Right lobe of liver (tissue), 6 donors: ENCODE measurements around the gene ADGRV1. TPM values are rescaled to one million over a fixed set of nuclear protein-coding genes. Genes with fewer than 3 reads are reported as not detected.

Experiments
- ATAC-seq, 4 donors: fragments of 200-7000 bp; cut with Tn5 transposase; one replicate each; pipeline ENCODE4 v1.9.1; 2020; ENCODE audit warnings: mild to moderate bottlenecking in 4 of 4, moderate library complexity in 4 of 4
- DNase-seq, 3 donors: peaks; one replicate each; pipeline ENCODE4 v3.0.0-alpha.2; 2020
- H3K27ac ChIP-seq, 3 donors: fragments of 200-600 bp; one replicate each; pipeline ENCODE4 v1.8.0; 2022
- H3K27me3 ChIP-seq, 2 donors: fragments of 200-600 bp; one replicate each; pipeline ENCODE4 v1.8.0; 2022
- H3K36me3 ChIP-seq, 4 donors: fragments of 200-600 bp; sonication (generic) in 1 of 4; one replicate each; pipeline versions ENCODE4 v1.5.1 to v1.8.0; 2017 to 2022; ENCODE audit warnings: control low read depth in 1 of 4
- H3K4me1 ChIP-seq, 4 donors: fragments of 200-600 bp; sonication (generic) in 1 of 4; one replicate each; pipeline versions ENCODE4 v1.5.1 to v1.8.0; 2017 to 2022; ENCODE audit warnings: control low read depth in 1 of 4
- H3K4me3 ChIP-seq, 3 donors: fragments of 200-600 bp; one replicate each; pipeline ENCODE4 v1.8.0; 2022
- H3K9me3 ChIP-seq, 4 donors: fragments of 200-600 bp; sonication (generic) in 1 of 4; one replicate each; pipeline versions ENCODE4 v1.5.1 to v1.8.0; 2017 to 2022; ENCODE audit warnings: control low read depth in 1 of 4
- POLR2A ChIP-seq: fragments of 450-650 bp; IDR thresholded peaks from one replicate; pipeline ENCODE4 v1.6.1; 2017; ENCODE audit warnings: antibody characterized with exemption, mild to moderate bottlenecking
- WGBS: methylation state at CpG from one replicate; pipeline ENCODE4 v1.1.6; 2018; ENCODE audit warnings: low coverage, low lambda C conversion rate; ENCODE audit not compliant: insufficient coverage; ENCODE audit errors: missing lambda C conversion rate; 5-methylcytosine and 5-hydroxymethylcytosine counted together
- intact Hi-C, 2 donors: fragments of 100-400 bp; cut with DNase I; formaldehyde crosslinking; loops; one replicate each; pipeline versions ENCODE4 v1.11.2 to v1.14.1; 2022
- total RNA-seq, 6 experiments: library from RNA; depleted of rRNA in 2 of 6; stranded (reverse); fragments of >200 nt in 2 of 6; fragmentation: NEBNext Ultra II Directional in 3 of 6; extraction: Animal tissue kit (Norgen Biotek cat#: 25700) in 3 of 6; gene quantifications; one replicate each; pipeline versions ENCODE4 v1.1.0 to v1.2.4, GENCODE V29; 2016 to 2023
- TF ChIP-seq, protein P1 (sequence below), 4 donors: fragments of 200-600 bp in 3 of 4; fragments of 450-650 bp in 1 of 4; IDR thresholded peaks; one replicate each; pipeline versions ENCODE4 v1.5.1 to v1.8.0; 2016 to 2022; ENCODE audit warnings: antibody characterized with exemption in 4 of 4, mild to moderate bottlenecking in 2 of 4
- donor health status: DM: no; HTN: yes; CAD: no.
- donor health status: DM: no; HTN: no; CAD: no.
- donor health status: DM: no; HTN: no; CAD: no.
- donor health status: DM: no; HTN: yes; CAD: no.
- donor health status: DM: no; HTN: yes; CAD: no.

The ADGRV1 gene
- total RNA-seq, 6 experiments from 2014 or later, result 4.5 to 15.9 (median 7.4) TPM

- TF ChIP-seq, protein P1, sequence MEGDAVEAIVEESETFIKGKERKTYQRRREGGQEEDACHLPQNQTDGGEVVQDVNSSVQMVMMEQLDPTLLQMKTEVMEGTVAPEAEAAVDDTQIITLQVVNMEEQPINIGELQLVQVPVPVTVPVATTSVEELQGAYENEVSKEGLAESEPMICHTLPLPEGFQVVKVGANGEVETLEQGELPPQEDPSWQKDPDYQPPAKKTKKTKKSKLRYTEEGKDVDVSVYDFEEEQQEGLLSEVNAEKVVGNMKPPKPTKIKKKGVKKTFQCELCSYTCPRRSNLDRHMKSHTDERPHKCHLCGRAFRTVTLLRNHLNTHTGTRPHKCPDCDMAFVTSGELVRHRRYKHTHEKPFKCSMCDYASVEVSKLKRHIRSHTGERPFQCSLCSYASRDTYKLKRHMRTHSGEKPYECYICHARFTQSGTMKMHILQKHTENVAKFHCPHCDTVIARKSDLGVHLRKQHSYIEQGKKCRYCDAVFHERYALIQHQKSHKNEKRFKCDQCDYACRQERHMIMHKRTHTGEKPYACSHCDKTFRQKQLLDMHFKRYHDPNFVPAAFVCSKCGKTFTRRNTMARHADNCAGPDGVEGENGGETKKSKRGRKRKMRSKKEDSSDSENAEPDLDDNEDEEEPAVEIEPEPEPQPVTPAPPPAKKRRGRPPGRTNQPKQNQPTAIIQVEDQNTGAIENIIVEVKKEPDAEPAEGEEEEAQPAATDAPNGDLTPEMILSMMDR (IDR thresholded peaks at IDR 0.05), result no peak
- TF ChIP-seq POLR2A, result no peak
- intact Hi-C loops, result no loop called here
- DNase-seq (no peak), ATAC-seq (no peak)
- 59% methylated on average over 3 of the region's 4 CpGs for WGBS
- H3K27me3 ChIP-seq, result peaks cover 0 to 16% of the 10 kb centered on the region in 2 donors
- no peaks in the 10 kb centered on the region for H3K36me3 ChIP-seq
- peaks cover 0 to 13% (median 2%) of the 10 kb centered on the region in 4 donors for H3K4me1 ChIP-seq
- H3K4me3 ChIP-seq, result no peak overlapping the region
- no peak overlapping the region for H3K27ac ChIP-seq
- no peaks in the 10 kb centered on the region for H3K9me3 ChIP-seq
Observed at GRCh38 chr5:90554358-90555006, 4.1 kb upstream of the ADGRV1 start.

DNA sequence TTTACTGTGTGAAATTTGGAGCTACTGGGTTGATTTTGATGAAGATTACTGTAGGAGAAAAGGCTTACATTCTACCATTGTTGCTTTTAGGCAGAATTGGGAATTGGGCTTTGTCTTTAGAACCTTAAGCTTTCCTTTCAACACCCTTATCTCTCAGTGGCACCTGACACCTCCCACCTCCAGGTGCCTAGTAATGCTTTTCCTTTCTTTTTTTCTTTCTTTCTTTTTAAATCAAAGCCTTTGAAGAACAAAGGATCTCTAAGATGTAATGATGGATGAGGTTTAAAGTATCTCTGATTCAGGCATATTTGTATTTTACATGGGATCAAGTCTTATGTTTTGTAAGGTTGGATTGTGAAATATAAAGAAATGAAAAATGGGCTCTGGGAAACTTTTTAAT lies 2.9 kb upstream of the ADGRV1 start:
- Histone ChIP-seq H3K4me1 (peaks cover 0 to 13% (median 2%) of the 10 kb centered on the region in 4 donors), H3K9me3 (no peaks in the 10 kb centered on the region)

GRCh38 chr5:90557391-90557790 lies 1.2 kb upstream of the ADGRV1 start:
- peaks cover 0 to 13% (median 2%) of the 10 kb centered on the region in 4 donors for H3K4me1 ChIP-seq
- no peak for DNase-seq
- H3K9me3 ChIP-seq, result no peaks in the 10 kb centered on the region
- intact Hi-C loops, result no loop called here
- no peak overlapping the region for H3K27ac ChIP-seq
- peaks cover 0 to 21% of the 10 kb centered on the region in 2 donors for H3K27me3 ChIP-seq
- H3K36me3 ChIP-seq, result no peaks in the 10 kb centered on the region
- no peak overlapping the region for H3K4me3 ChIP-seq
- 14% methylated on average over 9 of the region's 9 CpGs for WGBS
- no peak for ATAC-seq
- TF ChIP-seq, protein P1 (IDR thresholded peaks at IDR 0.05), result no peak
- TF ChIP-seq POLR2A, result no peak

More for the DNA sequence above, 2.9 kb upstream of the ADGRV1 start:
- Histone ChIP-seq H3K27ac (no peak overlapping the region), H3K36me3 (no peaks in the 10 kb centered on the region), H3K4me3 (no peak overlapping the region), H3K27me3 (peaks cover 0 to 21% of the 10 kb centered on the region in 2 donors)
- no peak for TF ChIP-seq POLR2A
- TF ChIP-seq, protein P1 (IDR thresholded peaks at IDR 0.05), result no peak
- DNase-seq, result no peak
- intact Hi-C loops, result no loop called here
- ATAC-seq, result no peak

DNA sequence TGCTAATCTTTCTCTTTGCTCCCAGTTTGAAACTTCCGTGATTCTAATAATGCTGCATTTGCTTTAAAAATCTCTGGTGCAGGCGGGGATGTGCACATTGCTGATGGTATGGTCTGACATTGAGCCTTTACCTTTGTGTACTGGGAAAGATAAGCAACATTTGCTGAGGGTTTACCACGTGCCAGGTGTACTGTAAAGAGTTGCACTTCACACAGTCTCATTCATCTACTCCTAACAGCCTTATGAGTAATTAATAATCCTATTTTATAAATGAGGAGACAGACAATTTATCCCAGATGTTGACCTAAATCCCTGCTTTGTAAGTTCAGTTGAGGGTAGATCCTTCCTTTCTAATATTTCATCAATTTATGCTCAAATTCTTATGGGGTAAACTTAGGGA lies 726 bp upstream of the ADGRV1 start:
- Histone ChIP-seq H3K27me3 (peaks cover 0 to 21% of the 10 kb centered on the region in 2 donors), H3K4me1 (peaks cover 0 to 13% (median 2%) of the 10 kb centered on the region in 4 donors), H3K36me3 (no peaks in the 10 kb centered on the region), H3K27ac (no peak overlapping the region), H3K9me3 (no peaks in the 10 kb centered on the region), H3K4me3 (peak overlapping the region in 1 of 3 donors; percentile 31)
- WGBS, result 9% methylated on average over 3 of the region's 3 CpGs
- no peak for DNase-seq
- TF ChIP-seq POLR2A, result no peak
- TF ChIP-seq, protein P1 (IDR thresholded peaks at IDR 0.05), result no peak
- intact Hi-C loops, result no loop called here
- ATAC-seq, result no peak
